Measurements from ENCODE around the gene PLD6. TPM values are rescaled to one million over a fixed set of nuclear protein-coding genes. Genes with fewer than 3 reads are reported as not detected.
A peak's percentile ranks its signal among the peaks of the same experiment; 100 is the strongest.

Gene PLD6
- total and polyA plus RNA-seq, 3 donors from 2014 or later = 39.9 to 44.2 (median 41.5) TPM

- intact Hi-C loops (cut with DNase I; ENCODE audit: low total_unique reads) = no loop called here
- no peaks in the 10 kb centered on the region for H3K36me3 ChIP-seq (ENCODE audit: low read depth, missing control alignments)
- no peak overlapping the region for H3K27ac ChIP-seq
- no peak for DNase-seq
- H3K9me3 ChIP-seq = no peaks in the 10 kb centered on the region
- no peaks in the 10 kb centered on the region for H3K4me1 ChIP-seq
- H3K4me3 ChIP-seq = no peak overlapping the region
- WGBS, 2 donors = 90 to 100% methylated on average over 2 to 8 of the region's 8 CpGs
- TF ChIP-seq CTCF (IDR thresholded peaks at IDR 0.05) (no peak), POLR2A (IDR thresholded peaks at IDR 0.05) (no peak)
- H3K27me3 ChIP-seq = no peaks in the 10 kb centered on the region
Measured at GRCh38 chr17:17166446-17166845, 39.7 kb downstream of the PLD6 start.

DNA sequence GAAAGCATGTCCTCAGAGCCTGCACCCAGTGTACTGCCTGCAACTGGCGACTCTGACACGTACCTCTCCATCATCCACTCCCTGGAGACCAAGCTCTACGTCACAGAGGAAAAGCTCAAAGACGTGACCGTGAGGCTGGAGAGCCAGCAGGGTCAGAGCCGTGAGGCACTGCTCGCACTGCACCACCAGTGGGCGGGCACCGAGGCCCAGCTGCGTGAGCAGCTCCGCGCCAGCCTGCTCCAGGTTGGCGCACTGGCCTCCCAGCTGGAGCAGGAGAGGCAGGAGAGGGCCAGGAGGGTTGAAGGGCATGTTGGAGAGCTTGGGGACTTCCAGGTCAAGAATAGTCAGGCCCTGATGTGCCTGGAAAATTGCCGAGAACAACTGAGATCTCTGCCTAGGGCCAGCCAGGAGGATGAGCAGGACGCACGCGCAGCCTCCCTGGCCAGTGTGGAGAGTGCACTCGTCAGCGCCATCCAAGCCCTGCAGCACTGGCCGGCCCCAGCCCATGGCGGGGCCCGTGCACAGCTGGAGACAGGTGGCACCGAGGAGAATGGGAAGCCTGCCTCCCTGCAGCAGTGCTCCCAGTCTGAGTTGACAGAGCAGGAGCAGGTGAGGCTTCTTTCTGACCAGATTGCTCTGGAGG, 40.3 kb downstream of the PLD6 start:
- intact Hi-C loops (cut with DNase I; ENCODE audit: low total_unique reads) = no loop called here
- 76 to 96% methylated on average over 10 to 19 of the region's 23 CpGs for WGBS, 2 donors
- no peaks in the 10 kb centered on the region for H3K4me1 ChIP-seq
- TF ChIP-seq CTCF (IDR thresholded peaks at IDR 0.05) (no peak), POLR2A (IDR thresholded peaks at IDR 0.05) (no peak)
- H3K9me3 ChIP-seq = no peaks in the 10 kb centered on the region
- H3K36me3 ChIP-seq (ENCODE audit: low read depth, missing control alignments) = peaks cover under 1% of the 10 kb centered on the region
- no peak overlapping the region for H3K27ac ChIP-seq
- peak; percentile 41 for DNase-seq
- H3K4me3 ChIP-seq = no peak overlapping the region
- H3K27me3 ChIP-seq = no peaks in the 10 kb centered on the region

GRCh38 chr17:17164676-17165075, 41.5 kb downstream of the PLD6 start:
- intact Hi-C loops (cut with DNase I; ENCODE audit: low total_unique reads) = no loop called here
- H3K4me3 ChIP-seq = no peak overlapping the region
- H3K4me1 ChIP-seq = no peaks in the 10 kb centered on the region
- H3K27me3 ChIP-seq = no peaks in the 10 kb centered on the region
- no peak overlapping the region for H3K27ac ChIP-seq
- DNase-seq = no peak
- no peaks in the 10 kb centered on the region for H3K9me3 ChIP-seq
- no peak for TF ChIP-seq POLR2A (IDR thresholded peaks at IDR 0.05)
- no peak for TF ChIP-seq CTCF (IDR thresholded peaks at IDR 0.05)
- WGBS, 2 donors = 92 to 95% methylated on average over 17 of the region's 17 CpGs
- peaks cover 9% of the 10 kb centered on the region for H3K36me3 ChIP-seq (ENCODE audit: low read depth, missing control alignments)

- WGBS, 2 donors = 88 to 94% methylated on average over 20 to 25 of the region's 25 CpGs
- intact Hi-C loops (cut with DNase I; ENCODE audit: low total_unique reads) = no loop called here
- H3K4me1 ChIP-seq = no peaks in the 10 kb centered on the region
- H3K36me3 ChIP-seq (ENCODE audit: low read depth, missing control alignments) = peaks cover 9% of the 10 kb centered on the region
- H3K27ac ChIP-seq = no peak overlapping the region
- H3K27me3 ChIP-seq = no peaks in the 10 kb centered on the region
- H3K9me3 ChIP-seq = no peaks in the 10 kb centered on the region
- H3K4me3 ChIP-seq = no peak overlapping the region
- DNase-seq = peak; percentile 36
- TF ChIP-seq POLR2A (IDR thresholded peaks at IDR 0.05) (no peak), CTCF (IDR thresholded peaks at IDR 0.05) (no peak)
Measured at GRCh38 chr17:17164156-17164555, 42.0 kb downstream of the PLD6 start.

DNA sequence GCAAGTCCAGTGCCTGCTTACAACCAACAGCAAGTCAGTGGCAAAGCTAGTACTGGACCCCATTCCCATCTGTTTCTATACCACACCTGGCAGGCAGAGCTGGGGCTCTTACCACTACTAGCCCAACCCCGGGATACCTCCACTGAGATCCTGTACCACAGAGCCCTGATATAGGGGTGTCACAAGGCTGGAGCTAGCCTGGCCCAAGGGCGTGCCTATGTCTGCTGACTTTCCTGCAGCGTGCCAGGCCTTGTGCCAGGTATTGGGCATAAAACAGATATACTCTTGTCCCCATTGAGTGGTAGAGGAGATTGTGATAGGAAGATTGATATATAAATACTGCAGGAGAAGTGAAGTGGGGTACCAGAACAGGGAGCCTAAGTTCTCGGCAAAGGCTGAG, 44.4 kb downstream of the PLD6 start:
- no peak overlapping the region for H3K27ac ChIP-seq
- H3K27me3 ChIP-seq = no peaks in the 10 kb centered on the region
- peaks cover 9% of the 10 kb centered on the region for H3K36me3 ChIP-seq (ENCODE audit: low read depth, missing control alignments)
- no peak for TF ChIP-seq POLR2A (IDR thresholded peaks at IDR 0.05)
- TF ChIP-seq CTCF (IDR thresholded peaks at IDR 0.05) = no peak
- DNase-seq = no peak
- H3K9me3 ChIP-seq = no peaks in the 10 kb centered on the region
- no peaks in the 10 kb centered on the region for H3K4me1 ChIP-seq
- WGBS, 2 donors = 92 to 95% methylated on average over 4 of the region's 4 CpGs
- H3K4me3 ChIP-seq = no peak overlapping the region
- intact Hi-C loops (cut with DNase I; ENCODE audit: low total_unique reads) = no loop called here

Measured in testis (tissue), 3 donors.